NCI-H345 treated with DMSO at 0.1 percent for 48 hours (cell line): ENCODE measurements around the gene ACTR3C.
A peak's percentile ranks its signal among the peaks of the same experiment; 100 is the strongest.
"Not testable (repeated sequence)": the region's sequence is repeated elsewhere in the genome, so short reads cannot be mapped to it uniquely, and the experiment has no call there.

Source experiments
- DNase-seq: peaks from one replicate; lab custom pipeline; 2025; ENCODE audit not compliant: unreplicated experiment; lab: John Stamatoyannopoulos, UW

The ACTR3C gene

GRCh38 chr7:150219941-150220658 is 103.2 kb downstream of the ACTR3C start:
- peak; percentile 9 for DNase-seq

- not testable (repeated sequence) for DNase-seq
Observed at GRCh38 chr7:150206848-150207247, 116.5 kb downstream of the ACTR3C start.

GRCh38 chr7:150205866-150206265 is 117.5 kb downstream of the ACTR3C start:
- DNase-seq, result not testable (repeated sequence)

GRCh38 chr7:150204577-150204976 is 118.8 kb downstream of the ACTR3C start:
- not testable (repeated sequence) for DNase-seq

GRCh38 chr7:150202894-150203293 is 120.5 kb downstream of the ACTR3C start:
- not testable (repeated sequence) for DNase-seq
